Germinal center (tissue), 1 donor: Measurements from ENCODE around the gene NXF3.
"Not testable (repeated sequence)": the region's sequence is repeated elsewhere in the genome, so short reads cannot be mapped to it uniquely, and the experiment has no call there.

ENCODE experiments used
- DNase-seq: peaks from one replicate; pipeline ENCODE4 v3.0.0; 2012; ENCODE audit warnings: mixed read lengths, low spot score

NXF3 gene

GRCh38 chrX:103092942-103093341 is at the start of gene NXF3:
Gene NXF3 (minus strand): TSS chrX:103093143. CDS start chrX:103093023, 120 bp downstream.
- no peak for DNase-seq

- not testable (repeated sequence) for DNase-seq
Observed at GRCh38 chrX:103136528-103136927, 43.6 kb upstream of the NXF3 start.

- DNase-seq: no peak
Observed at GRCh38 chrX:103124284-103124683, 31.3 kb upstream of the NXF3 start.

- no peak for DNase-seq
Observed at GRCh38 chrX:103120748-103121147, 27.8 kb upstream of the NXF3 start.

- DNase-seq: not testable (repeated sequence)
Observed at GRCh38 chrX:103116970-103117369, 24.0 kb upstream of the NXF3 start.

GRCh38 chrX:103109497-103109896 is 16.6 kb upstream of the NXF3 start:
- not testable (repeated sequence) for DNase-seq

- no peak for DNase-seq
Observed at GRCh38 chrX:103107836-103108235, 14.9 kb upstream of the NXF3 start.

GRCh38 chrX:103107227-103107737 is 14.3 kb upstream of the NXF3 start:
- not testable (repeated sequence) for DNase-seq

- not testable (repeated sequence) for DNase-seq
Observed at GRCh38 chrX:103104370-103104769, 11.4 kb upstream of the NXF3 start.

- not testable (repeated sequence) for DNase-seq
Observed at GRCh38 chrX:103103866-103104265, 10.9 kb upstream of the NXF3 start.

- DNase-seq: no peak
Observed at GRCh38 chrX:103101299-103102042, 8.5 kb upstream of the NXF3 start.

GRCh38 chrX:103100484-103100883 is 7.5 kb upstream of the NXF3 start:
- no peak for DNase-seq

GRCh38 chrX:103099691-103100090 is 6.7 kb upstream of the NXF3 start:
- DNase-seq: no peak

GRCh38 chrX:103098488-103098887 is 5.5 kb upstream of the NXF3 start:
- DNase-seq: no peak

GRCh38 chrX:103081051-103081450 is 11.9 kb downstream of the NXF3 start:
- no peak for DNase-seq

GRCh38 chrX:103073467-103073866 is 19.5 kb downstream of the NXF3 start:
- no peak for DNase-seq

- DNase-seq: no peak
Observed at GRCh38 chrX:103066606-103067005, 26.3 kb downstream of the NXF3 start.

- no peak for DNase-seq
Observed at GRCh38 chrX:103063918-103064434, 29.0 kb downstream of the NXF3 start, which contains the start of gene BEX1. Gene BEX1 (minus strand): TSS chrX:103064171. CDS start chrX:103063274, 897 bp downstream.

GRCh38 chrX:103063191-103063845 is 29.6 kb downstream of the NXF3 start:
- DNase-seq: no peak

- DNase-seq: no peak
Observed at GRCh38 chrX:103061486-103061885, 31.5 kb downstream of the NXF3 start.

GRCh38 chrX:103056902-103057301 is 36.0 kb downstream of the NXF3 start:
- no peak for DNase-seq

- DNase-seq: no peak
Observed at GRCh38 chrX:103052625-103053024, 40.3 kb downstream of the NXF3 start.

GRCh38 chrX:103051260-103051789 is 41.6 kb downstream of the NXF3 start:
- no peak for DNase-seq
